Measurements from ENCODE around the gene PTDSS2. TPM values are rescaled to one million over a fixed set of nuclear protein-coding genes. Genes with fewer than 3 reads are reported as not detected.

PTDSS2 gene
- total and polyA plus RNA-seq, 2 of the 4 experiments (the other 2 are of a cell fraction): 23.5 to 26.6 TPM

DNA sequence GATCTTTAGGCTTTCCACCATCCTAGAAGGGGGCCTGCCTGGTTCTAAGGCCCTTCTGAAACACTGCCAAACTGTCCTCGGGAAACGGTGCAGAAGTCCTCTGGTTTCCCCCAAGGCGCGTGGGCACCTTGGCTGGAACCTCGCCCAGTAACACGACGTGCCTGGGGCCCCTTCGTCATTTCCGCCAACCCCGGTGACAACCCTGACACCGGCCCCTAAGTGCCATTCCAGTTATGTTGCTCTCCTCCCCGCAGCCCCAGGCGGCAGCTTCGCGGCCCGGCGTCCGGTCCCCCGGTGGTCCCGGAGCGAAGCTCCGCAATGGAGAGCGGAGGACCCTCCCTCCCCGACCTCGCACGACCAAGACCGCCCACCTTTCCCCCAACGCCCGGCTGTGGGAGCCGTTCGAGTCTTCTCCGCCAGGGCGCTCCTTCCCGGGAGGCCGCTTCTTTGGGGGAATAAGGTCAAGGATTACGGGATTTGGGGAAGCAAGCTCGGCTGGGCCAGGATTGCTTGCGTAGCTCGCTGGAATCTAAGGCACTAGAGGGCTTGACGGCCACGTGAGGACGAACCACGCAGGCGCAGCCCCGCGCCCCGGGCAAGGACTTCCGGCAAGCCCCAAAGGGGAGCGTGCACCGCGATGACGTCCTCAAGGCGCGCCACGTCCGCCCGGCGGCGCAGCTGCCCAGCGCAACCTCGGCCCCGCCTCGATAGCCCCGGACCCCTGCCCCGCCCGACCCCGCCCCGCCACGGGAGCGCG is 56.3 kb downstream of the PTDSS2 start:
- H3K9me1 ChIP-seq (ENCODE audit: insufficient read depth, low read length): peaks cover 5% of the 10 kb centered on the region
- H3K9ac ChIP-seq (ENCODE audit: low read depth, low read length): peak overlapping the region; percentile 98
- peak overlapping the region; percentile 98 for H3K56ac ChIP-seq (ENCODE audit: extremely low read depth, insufficient read depth, low read length)
- ChIA-PET CTCF (interaction anchor here (1.0 kb wide), 1 partner anchor 13 kb away, joined by 3 read pairs; no protein-coding TSS in a partner anchor), POLR2A (ENCODE audit: unreplicated experiment) (no interaction called here)
- peak overlapping the region; percentile 87 for H2BK120ac ChIP-seq (ENCODE audit: low read depth, low read length)
- peak overlapping the region; percentile 100 for H2BK5ac ChIP-seq (ENCODE audit: low read depth, low read length, poor library complexity, severe bottlenecking)
- TF ChIP-seq MAFK (IDR thresholded peaks at IDR 0.05; ENCODE audit: low read depth, low read length) (no peak), POLR2A (IDR thresholded peaks at IDR 0.05; ENCODE audit: low read depth, low read length) (peak; percentile 91), BHLHE40 (IDR thresholded peaks at IDR 0.05; ENCODE audit: low read depth, low read length) (peak; percentile 82), MAZ (IDR thresholded peaks at IDR 0.05; ENCODE audit: borderline replicate concordance, low read depth, low read length) (peak; percentile 81; the same call in 1 of the 2 replicates), MXI1 (IDR thresholded peaks at IDR 0.05; ENCODE audit: borderline replicate concordance, low read depth, low read length) (peak; percentile 83), ELK1 (IDR thresholded peaks at IDR 0.05; ENCODE audit: borderline replicate concordance, low read depth, low read length) (peak; percentile 54), FOS (IDR thresholded peaks at IDR 0.05; ENCODE audit: low read depth, low read length) (no peak), CHD1 (IDR thresholded peaks at IDR 0.05; ENCODE audit: low read depth, low read length) (peak; percentile 46)
- TF ChIP-seq, protein P1, sequence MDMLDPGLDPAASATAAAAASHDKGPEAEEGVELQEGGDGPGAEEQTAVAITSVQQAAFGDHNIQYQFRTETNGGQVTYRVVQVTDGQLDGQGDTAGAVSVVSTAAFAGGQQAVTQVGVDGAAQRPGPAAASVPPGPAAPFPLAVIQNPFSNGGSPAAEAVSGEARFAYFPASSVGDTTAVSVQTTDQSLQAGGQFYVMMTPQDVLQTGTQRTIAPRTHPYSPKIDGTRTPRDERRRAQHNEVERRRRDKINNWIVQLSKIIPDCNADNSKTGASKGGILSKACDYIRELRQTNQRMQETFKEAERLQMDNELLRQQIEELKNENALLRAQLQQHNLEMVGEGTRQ (IDR thresholded peaks at IDR 0.05; ENCODE audit: low read depth, low read length): peak; percentile 96
- peak; percentile 98 for DNase-seq
- H3K36me3 ChIP-seq (ENCODE audit: control insufficient read depth, insufficient read depth, low read length): peaks cover 10% of the 10 kb centered on the region; the same call in 1 of the 2 replicates
- H2BK20ac ChIP-seq (ENCODE audit: low read depth, low read length): peak overlapping the region; percentile 59; the same call in 1 of the 2 replicates
- peaks cover 8% of the 10 kb centered on the region for H4K20me1 ChIP-seq (ENCODE audit: insufficient read depth, low read length)
- in situ Hi-C loops (cut with MboI; ENCODE audit: low sequenced_read_pairs) (no loop called here), intact Hi-C loops (cut with micrococcal nuclease) (loop anchor here (2.0 kb wide), 1 partner anchor 56 kb away; the partner anchor contains the start of gene PTDSS2), dilution Hi-C loops (cut with HindIII; ENCODE audit: low sequenced_read_pairs, unreplicated experiment) (no loop called here)
- H3K14ac ChIP-seq (replicated peaks; ENCODE audit: low read depth, low read length): peak overlapping the region; percentile 100
- peak overlapping the region; percentile 99 for H4K91ac ChIP-seq (ENCODE audit: insufficient read depth, low read depth, low read length)
- 0% methylated on average over 25 of the region's 71 CpGs; no CpG with 5 or more reads in 1 of the 2 experiments for WGBS, 2 experiments (ENCODE audit: extremely low coverage in 2 of 2, insufficient read length in 1 of 2)
- ATAC-seq (ENCODE audit: low read depth): peak; percentile 77
- peak overlapping the region; percentile 100 for H3K4ac ChIP-seq (ENCODE audit: low read depth, low read length)
- peak overlapping the region; percentile 87 to 99 for H4K8ac ChIP-seq (ENCODE audit: low read depth in 2 of 2, low read length in 2 of 2)
- H2AFZ ChIP-seq (replicated peaks; ENCODE audit: low read length, poor library complexity): peak overlapping the region; percentile 100
- H2AK5ac ChIP-seq (ENCODE audit: low read depth, low read length): peak overlapping the region; percentile 97
- H3K9me3 ChIP-seq (ENCODE audit: control insufficient read depth, insufficient read depth, low read length): no peaks in the 10 kb centered on the region
- H3K4me2 ChIP-seq (ENCODE audit: low read depth, low read length): peak overlapping the region; percentile 87
- peaks cover 24 to 70% of the 10 kb centered on the region in 2 experiments for H3K79me1 ChIP-seq (ENCODE audit: low read depth in 1 of 2, low read length in 2 of 2)
- no TSS peak for BruUV-seq (replicated peaks)
- peak overlapping the region; percentile 99 for H3K27ac ChIP-seq (ENCODE audit: insufficient read depth, low read length)
- peak overlapping the region; percentile 65 for H4K5ac ChIP-seq (ENCODE audit: low read depth, low read length)
- no peaks in the 10 kb centered on the region for H3K27me3 ChIP-seq (ENCODE audit: control insufficient read depth, insufficient read depth, low read length)
- H3K23ac ChIP-seq (ENCODE audit: low read depth, low read length): peak overlapping the region; percentile 99
- H3K18ac ChIP-seq (ENCODE audit: low read depth, low read length): peak overlapping the region; percentile 26; the same call in 1 of the 2 replicates
- peaks cover 12% of the 10 kb centered on the region for H3K4me1 ChIP-seq (ENCODE audit: control insufficient read depth, insufficient read depth, low read length)
- H2BK15ac ChIP-seq (ENCODE audit: low read depth, low read length): peak overlapping the region; percentile 51; the same call in 1 of the 3 replicates
- H2AK9ac ChIP-seq (replicated peaks; ENCODE audit: low read depth, low read length, poor library complexity): peak overlapping the region; percentile 100
- H3K4me3 ChIP-seq (ENCODE audit: insufficient read depth, low read depth, low read length): peak overlapping the region; percentile 97
